Common myeloid progenitor, CD34-positive (primary cell): ENCODE results near the gene ULK1.

Experiments
- CTCF ChIA-PET: fragments of 350-600 bp; sonication (Branson Sonifier 250); formaldehyde crosslinking; loops from one replicate; lab custom pipeline; 2021; ENCODE audit warnings: antibody characterized with exemption; lab: Charles Lee
- POLR2A ChIA-PET: fragments of 350-600 bp; sonication (Branson Sonifier 250); formaldehyde crosslinking; loops from one replicate; lab custom pipeline; 2021; ENCODE audit warnings: antibody characterized with exemption; lab: Charles Lee
- DNase-seq, 3 donors: peaks; one replicate each; pipeline versions ENCODE4 v3.0.0 to v3.0.0-alpha.2; 2013
- H3K27ac ChIP-seq, 2 experiments: 1 replicate in 1 of 2; 2 replicates in 1 of 2; pipeline ENCODE4 v1.7.0; 2013; ENCODE audit warnings: inconsistent platforms in 2 of 2, low read length in 2 of 2, mild to moderate bottlenecking in 2 of 2, low read depth in 1 of 2, moderate library complexity in 1 of 2; ENCODE audit not compliant: severe bottlenecking in 2 of 2, insufficient read depth in 1 of 2, poor library complexity in 1 of 2
- H3K27me3 ChIP-seq, 5 experiments: replicated peaks in 2 of 5; 1 replicate in 3 of 5; 2 replicates in 2 of 5; pipeline versions ENCODE4 v1.6.1 to v1.7.0; 2013; ENCODE audit warnings: low read length in 4 of 5, mild to moderate bottlenecking in 2 of 5, moderate library complexity in 2 of 5, inconsistent platforms in 1 of 5; ENCODE audit not compliant: insufficient read depth in 5 of 5, control insufficient read depth in 4 of 5
- H3K36me3 ChIP-seq, 4 experiments: 1 replicate in 2 of 4; 2 replicates in 2 of 4; pipeline versions ENCODE4 v1.6.1 to v1.7.0; 2013; ENCODE audit warnings: low read length in 3 of 4, control low read depth in 1 of 4, mild to moderate bottlenecking in 1 of 4; ENCODE audit not compliant: control insufficient read depth in 4 of 4, insufficient read depth in 4 of 4
- H3K4me1 ChIP-seq, 4 experiments: 1 replicate in 3 of 4; 2 replicates in 1 of 4; pipeline versions ENCODE4 v1.6.1 to v1.7.1; 2013; ENCODE audit warnings: low read length in 3 of 4, mild to moderate bottlenecking in 3 of 4, control low read depth in 1 of 4, inconsistent platforms in 1 of 4, moderate library complexity in 1 of 4; ENCODE audit not compliant: control insufficient read depth in 4 of 4, insufficient read depth in 4 of 4; ENCODE audit errors: control extremely low read depth in 1 of 4
- H3K4me3 ChIP-seq, 7 experiments: 1 replicate in 4 of 7; 2 replicates in 3 of 7; pipeline versions ENCODE4 v1.5.1 to v1.7.0; 2013; ENCODE audit warnings: mild to moderate bottlenecking in 7 of 7, low read length in 6 of 7, moderate library complexity in 6 of 7, inconsistent platforms in 2 of 7, low read depth in 2 of 7, control low read depth in 1 of 7; ENCODE audit not compliant: insufficient read depth in 4 of 7, control insufficient read depth in 1 of 7; ENCODE audit errors: extremely low read depth in 1 of 7
- H3K9me3 ChIP-seq, 5 experiments: 1 replicate in 4 of 5; 2 replicates in 1 of 5; pipeline versions ENCODE4 v1.6.1 to v1.7.1; 2013; ENCODE audit warnings: low read length in 4 of 5, mild to moderate bottlenecking in 2 of 5, inconsistent platforms in 1 of 5, low read depth in 1 of 5, moderate library complexity in 1 of 5; ENCODE audit not compliant: control insufficient read depth in 4 of 5, insufficient read depth in 2 of 5; ENCODE audit errors: control extremely low read depth in 1 of 5
- WGBS: methylation state at CpG from one replicate; pipeline ENCODE4 v1.1.5; 2013; ENCODE audit not compliant: insufficient coverage; 5-methylcytosine and 5-hydroxymethylcytosine counted together

Gene ULK1

DNA sequence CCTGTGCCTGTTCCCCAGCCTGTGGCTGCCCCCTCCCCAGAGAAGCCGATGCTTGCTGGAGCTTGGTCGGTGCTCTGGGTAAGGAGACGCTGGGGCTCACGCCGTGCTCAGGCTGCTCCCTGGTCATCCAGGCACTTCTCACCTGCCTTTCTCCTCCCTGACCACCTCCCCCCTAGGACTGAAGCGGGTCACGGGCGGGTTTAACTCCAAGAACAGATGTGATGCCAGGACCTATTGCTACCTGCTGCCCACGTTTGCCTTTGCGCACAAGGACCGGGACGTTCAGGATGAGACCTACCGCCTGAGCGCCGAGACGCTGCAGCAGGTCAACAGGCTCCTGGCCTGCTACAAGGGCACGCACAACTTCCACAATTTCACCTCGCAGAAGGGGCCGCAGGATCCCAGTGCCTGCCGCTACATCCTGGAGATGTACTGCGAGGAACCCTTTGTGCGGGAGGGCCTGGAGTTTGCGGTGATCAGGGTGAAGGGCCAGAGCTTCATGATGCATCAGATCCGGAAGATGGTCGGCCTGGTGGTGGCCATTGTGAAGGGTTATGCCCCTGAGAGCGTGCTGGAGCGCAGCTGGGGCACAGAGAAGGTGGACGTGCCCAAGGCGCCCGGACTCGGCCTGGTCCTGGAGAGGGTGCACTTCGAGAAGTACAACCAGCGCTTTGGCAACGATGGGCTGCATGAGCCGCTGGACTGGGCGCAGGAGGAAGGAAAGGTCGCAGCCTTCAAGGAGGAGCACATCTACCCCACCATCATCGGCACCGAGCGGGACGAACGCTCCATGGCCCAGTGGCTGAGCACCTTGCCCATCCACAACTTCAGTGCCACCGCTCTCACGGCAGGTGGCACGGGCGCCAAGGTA lies 46.9 kb downstream of the ULK1 start:
- no peaks in the 10 kb centered on the region for H3K4me1 ChIP-seq
- no peak overlapping the region for H3K4me3 ChIP-seq
- H3K27me3 ChIP-seq = no peaks in the 10 kb centered on the region
- H3K27ac ChIP-seq = no peak overlapping the region
- peaks cover 14 to 74% (median 45%) of the 10 kb centered on the region in 4 experiments for H3K36me3 ChIP-seq
- ChIA-PET POLR2A (no interaction called here), CTCF (interaction anchor here (0.8 kb wide), 1 partner anchor 12 kb away, joined by 4 read pairs; no protein-coding TSS in a partner anchor)
- 97% methylated on average over 43 of the region's 46 CpGs for WGBS
- H3K9me3 ChIP-seq = no peaks in the 10 kb centered on the region
- no peak for DNase-seq

DNA sequence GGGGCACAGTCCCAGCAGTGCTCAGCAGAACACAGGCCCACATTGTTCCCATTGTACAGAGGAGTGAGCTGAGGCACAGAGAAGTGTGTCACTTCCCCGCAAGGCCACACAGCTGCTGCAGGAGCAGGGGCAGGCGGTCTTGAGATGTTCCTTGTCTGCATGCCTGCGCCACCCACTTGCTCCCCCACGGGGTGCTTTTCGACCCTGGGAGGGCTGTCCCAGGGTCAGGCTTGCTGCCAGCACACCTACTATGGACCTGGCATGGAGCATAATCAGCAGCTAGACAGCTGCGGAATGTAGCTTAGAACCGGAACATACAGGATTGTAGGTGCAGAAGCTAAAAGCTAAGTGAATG lies 47.5 kb downstream of the ULK1 start:
- 96% methylated on average over 7 of the region's 7 CpGs for WGBS

GRCh38 chr12:131942671-131943070 lies 48.2 kb downstream of the ULK1 start:
- no peak for DNase-seq
- Histone ChIP-seq H3K9me3 (no peaks in the 10 kb centered on the region), H3K4me3 (no peak overlapping the region), H3K27me3 (no peaks in the 10 kb centered on the region), H3K36me3 (peaks cover 14 to 68% (median 43%) of the 10 kb centered on the region in 4 experiments), H3K27ac (no peak overlapping the region), H3K4me1 (peaks cover under 1 to 7% (median 4%) of the 10 kb centered on the region in 4 experiments)
- WGBS = 97% methylated on average over 8 of the region's 12 CpGs
- ChIA-PET CTCF (interaction anchor here (0.8 kb wide), 1 partner anchor 13 kb away, joined by 4 read pairs; no protein-coding TSS in a partner anchor), POLR2A (no interaction called here)

More for the DNA sequence above, 47.5 kb downstream of the ULK1 start:
- no peak for DNase-seq
- no peak overlapping the region for H3K27ac ChIP-seq
- peaks cover 14 to 69% (median 44%) of the 10 kb centered on the region in 4 experiments for H3K36me3 ChIP-seq
- ChIA-PET POLR2A (no interaction called here), CTCF (interaction anchor here (0.8 kb wide), 1 partner anchor 12 kb away, joined by 4 read pairs; no protein-coding TSS in a partner anchor)
- H3K4me3 ChIP-seq = no peak overlapping the region
- no peaks in the 10 kb centered on the region for H3K27me3 ChIP-seq
- H3K4me1 ChIP-seq = no peaks in the 10 kb centered on the region
- no peaks in the 10 kb centered on the region for H3K9me3 ChIP-seq

DNA sequence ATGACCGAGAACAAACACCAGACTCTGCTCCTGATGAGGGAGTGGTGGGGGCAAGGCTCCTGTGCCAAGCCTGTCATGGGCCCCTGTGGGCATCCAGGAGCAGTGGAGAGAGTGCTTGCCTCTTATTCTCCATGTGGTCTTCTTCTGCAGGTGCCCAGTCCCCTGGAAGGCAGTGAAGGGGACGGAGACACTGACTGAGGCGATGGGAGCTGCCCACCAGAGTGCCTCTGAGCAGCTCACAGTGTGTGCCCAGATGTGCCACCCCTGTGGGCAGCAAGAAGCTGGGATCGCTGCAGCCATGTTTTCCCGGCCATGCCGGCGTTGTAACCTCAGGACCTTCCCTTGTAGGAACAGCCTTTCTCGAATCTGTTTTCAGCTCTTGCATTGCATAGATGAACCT lies 49.0 kb downstream of the ULK1 start:
- DNase-seq = no peak
- no peaks in the 10 kb centered on the region for H3K27me3 ChIP-seq
- CTCF ChIA-PET = interaction anchor here (0.6 kb wide), 1 partner anchor 8 kb away, joined by 3 read pairs; no protein-coding TSS in a partner anchor
- no peak overlapping the region for H3K27ac ChIP-seq
- peaks cover 3 to 12% (median 10%) of the 10 kb centered on the region in 4 experiments for H3K4me1 ChIP-seq
- POLR2A ChIA-PET = no interaction called here
- H3K4me3 ChIP-seq = no peak overlapping the region
- WGBS = 98% methylated on average over 6 of the region's 8 CpGs
- no peaks in the 10 kb centered on the region for H3K9me3 ChIP-seq
- H3K36me3 ChIP-seq = peaks cover 14 to 61% (median 41%) of the 10 kb centered on the region in 4 experiments

DNA sequence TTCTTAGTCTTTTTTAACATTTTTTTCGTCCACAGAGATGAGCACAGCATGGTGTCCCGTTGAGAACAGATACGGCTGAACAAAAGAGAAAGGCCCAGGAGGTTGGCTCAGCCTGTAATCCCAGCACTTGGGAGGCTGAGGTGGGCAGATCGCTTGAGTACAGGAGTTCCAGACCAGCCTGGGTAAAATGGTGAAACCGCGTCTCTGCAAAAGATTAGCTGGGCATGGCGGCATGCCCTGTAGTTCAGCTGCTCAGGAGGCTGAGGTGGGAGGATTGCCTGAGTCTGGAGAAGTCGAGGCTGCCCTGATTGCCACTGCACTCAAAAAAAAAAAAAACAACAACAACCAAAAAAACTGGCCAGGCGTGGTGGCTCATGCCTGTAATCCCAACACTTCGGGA lies 49.5 kb downstream of the ULK1 start:
- DNase-seq = no peak
- no peaks in the 10 kb centered on the region for H3K9me3 ChIP-seq
- 100% methylated on average over 8 of the region's 10 CpGs for WGBS
- CTCF ChIA-PET = interaction anchor here (0.6 kb wide), 1 partner anchor 8 kb away, joined by 3 read pairs; no protein-coding TSS in a partner anchor
- H3K4me1 ChIP-seq = peaks cover 3 to 17% (median 15%) of the 10 kb centered on the region in 4 experiments
- H3K4me3 ChIP-seq = no peak overlapping the region
- no peaks in the 10 kb centered on the region for H3K27me3 ChIP-seq
- peaks cover 14 to 58% (median 40%) of the 10 kb centered on the region in 4 experiments for H3K36me3 ChIP-seq
- no peak overlapping the region for H3K27ac ChIP-seq
- POLR2A ChIA-PET = no interaction called here

DNA sequence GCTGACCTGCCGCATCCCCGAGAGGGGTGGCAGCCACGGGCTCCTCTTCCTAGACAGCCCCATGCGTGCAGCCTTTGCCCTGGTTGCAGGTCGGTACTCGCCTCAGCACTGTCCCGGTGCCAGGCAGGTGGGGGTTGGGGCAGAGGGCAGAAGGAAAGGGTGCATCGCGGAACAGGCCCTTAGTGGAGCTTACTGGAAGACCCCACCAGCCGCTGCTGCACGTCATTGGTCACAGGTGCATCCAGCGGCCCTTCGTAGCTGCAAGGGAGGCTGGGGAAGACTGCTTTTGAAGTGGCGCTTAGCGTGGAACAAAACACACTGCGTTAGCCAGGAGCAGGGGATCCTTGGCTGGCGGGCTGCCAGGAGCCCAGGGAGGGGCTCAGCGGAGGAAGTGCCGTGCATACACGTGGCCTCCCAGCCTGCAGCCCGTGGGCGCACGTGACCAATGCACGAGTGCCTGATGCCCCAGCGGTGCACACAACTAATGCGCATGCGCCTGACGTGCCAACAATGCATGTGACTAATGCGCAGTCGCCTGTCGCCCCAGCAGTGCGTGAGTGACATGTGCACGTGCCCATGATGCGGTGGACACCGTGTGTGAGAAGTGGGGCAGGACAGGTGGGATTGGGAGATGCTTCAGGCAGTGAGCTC lies 50.3 kb downstream of the ULK1 start:
- DNase-seq = no peak
- peaks cover 3 to 22% (median 21%) of the 10 kb centered on the region in 4 experiments for H3K4me1 ChIP-seq
- no peak overlapping the region for H3K4me3 ChIP-seq
- no peak overlapping the region for H3K27ac ChIP-seq
- 97% methylated on average over 35 of the region's 35 CpGs for WGBS
- POLR2A ChIA-PET = no interaction called here
- CTCF ChIA-PET = interaction anchor here (0.9 kb wide), 1 partner anchor 15 kb away, joined by 4 read pairs; no protein-coding TSS in a partner anchor
- H3K9me3 ChIP-seq = no peaks in the 10 kb centered on the region
- H3K36me3 ChIP-seq = peaks cover 14 to 50% (median 35%) of the 10 kb centered on the region in 4 experiments
- no peaks in the 10 kb centered on the region for H3K27me3 ChIP-seq
